ENCODE data around the gene SP140L. TPM values are rescaled to one million over a fixed set of nuclear protein-coding genes. Genes with fewer than 3 reads are reported as not detected.
A peak's percentile ranks its signal among the peaks of the same experiment; 100 is the strongest.

The SP140L gene
- polyA plus RNA-seq, 3 donors = 6.5 to 23.7 (median 8.5) TPM

GRCh38 chr2:230318190-230319121, 8.5 kb upstream of the SP140L start:
- Histone ChIP-seq H3K4me2 (replicated peaks; ENCODE audit: extremely low read depth, low read length, poor library complexity, severe bottlenecking) (peak overlapping the region; percentile 33), H3K79me2 (ENCODE audit: insufficient read depth, low read length) (no peaks in the 10 kb centered on the region), H3K9me3 (replicated peaks in 1 of 2; ENCODE audit: control insufficient read depth in 1 of 2, insufficient read depth in 1 of 2, low read length in 2 of 2) (peaks cover 0 to 9% of the 10 kb centered on the region in 2 donors), H4K20me1 (ENCODE audit: insufficient read depth, low read length) (no peaks in the 10 kb centered on the region), H3K36me3 (replicated peaks in 1 of 2; ENCODE audit: control insufficient read depth in 1 of 2, insufficient read depth in 2 of 2, low read length in 2 of 2) (no peaks in the 10 kb centered on the region), H2AFZ (ENCODE audit: insufficient read depth, low read depth, low read length, poor library complexity, severe bottlenecking) (peak overlapping the region; percentile 60), H3K4me3 (replicated peaks in 1 of 3; ENCODE audit: low read depth in 2 of 3, low read length in 3 of 3) (peak overlapping the region in 1 of 3 experiments; percentile 20), H3K27ac (ENCODE audit: low read depth in 1 of 2, low read length in 2 of 2) (peak overlapping the region; percentile 16 to 72), H3K4me1 (ENCODE audit: control insufficient read depth in 1 of 2, insufficient read depth in 2 of 2, low read length in 2 of 2) (peaks cover 22 to 26% of the 10 kb centered on the region in 2 donors), H3K9ac (ENCODE audit: insufficient read depth, low read length, poor library complexity, severe bottlenecking) (no peak overlapping the region), H3K27me3 (ENCODE audit: control insufficient read depth in 2 of 2, insufficient read depth in 2 of 2, low read length in 2 of 2) (no peaks in the 10 kb centered on the region)
- H3K9me3 Mint-ChIP-seq = peaks cover 6 to 15% (median 9%) of the 10 kb centered on the region in 7 donors
- WGBS (ENCODE audit: insufficient coverage) = 56% methylated on average over 5 of the region's 6 CpGs
- H3K4me3 Mint-ChIP-seq = peak overlapping the region in 1 of 2 donors; percentile 72
- H3K4me1 Mint-ChIP-seq = peaks cover 28% of the 10 kb centered on the region
- intact Hi-C loops (cut with micrococcal nuclease) = no loop called here
- H3K27me3 Mint-ChIP-seq (ENCODE audit: low read depth in 3 of 3) = peaks cover 0 to 5% (median 2%) of the 10 kb centered on the region in 3 donors
- H3K36me3 Mint-ChIP-seq = peaks cover 0 to 3% of the 10 kb centered on the region in 2 donors
- no peak for TF ChIP-seq CTCF (IDR thresholded peaks at IDR 0.05)
- DNase-seq = peak in 1 of 3 donors; percentile 27
- peak overlapping the region; percentile 5 to 76 (median 71) for H3K27ac Mint-ChIP-seq

- 0% methylated on average over 1 of the region's 5 CpGs for WGBS (ENCODE audit: insufficient coverage)
- peak overlapping the region in 6 of 7 donors; percentile 1 to 72 (median 62) for H3K27ac Mint-ChIP-seq
- Histone ChIP-seq H3K36me3 (replicated peaks in 1 of 2; ENCODE audit: control insufficient read depth in 1 of 2, insufficient read depth in 2 of 2, low read length in 2 of 2) (no peaks in the 10 kb centered on the region), H3K9me3 (replicated peaks in 1 of 2; ENCODE audit: control insufficient read depth in 1 of 2, insufficient read depth in 1 of 2, low read length in 2 of 2) (peaks cover 0 to 10% of the 10 kb centered on the region in 2 donors), H3K27ac (ENCODE audit: low read depth in 1 of 2, low read length in 2 of 2) (peak overlapping the region; percentile 2 to 72), H2AFZ (ENCODE audit: insufficient read depth, low read depth, low read length, poor library complexity, severe bottlenecking) (no peak overlapping the region), H3K4me3 (replicated peaks in 1 of 3; ENCODE audit: low read depth in 2 of 3, low read length in 3 of 3) (peak overlapping the region in 1 of 3 experiments; percentile 20), H3K79me2 (ENCODE audit: insufficient read depth, low read length) (no peaks in the 10 kb centered on the region), H3K4me2 (replicated peaks; ENCODE audit: extremely low read depth, low read length, poor library complexity, severe bottlenecking) (peak overlapping the region; percentile 33), H4K20me1 (ENCODE audit: insufficient read depth, low read length) (no peaks in the 10 kb centered on the region), H3K9ac (ENCODE audit: insufficient read depth, low read length, poor library complexity, severe bottlenecking) (no peak overlapping the region), H3K27me3 (ENCODE audit: control insufficient read depth in 2 of 2, insufficient read depth in 2 of 2, low read length in 2 of 2) (no peaks in the 10 kb centered on the region), H3K4me1 (ENCODE audit: control insufficient read depth in 1 of 2, insufficient read depth in 2 of 2, low read length in 2 of 2) (peaks cover 22 to 35% of the 10 kb centered on the region in 2 donors)
- no peak for TF ChIP-seq CTCF (IDR thresholded peaks at IDR 0.05)
- peak overlapping the region in 1 of 2 donors; percentile 72 for H3K4me3 Mint-ChIP-seq
- H3K9me3 Mint-ChIP-seq = peaks cover 6 to 20% (median 11%) of the 10 kb centered on the region in 7 donors
- intact Hi-C loops (cut with micrococcal nuclease) = no loop called here
- peaks cover 0 to 5% (median 2%) of the 10 kb centered on the region in 3 donors for H3K27me3 Mint-ChIP-seq (ENCODE audit: low read depth in 3 of 3)
- H3K4me1 Mint-ChIP-seq = peaks cover 36% of the 10 kb centered on the region
- peak in 1 of 3 donors; percentile 27 for DNase-seq
- peaks cover 0 to 3% of the 10 kb centered on the region in 2 donors for H3K36me3 Mint-ChIP-seq
These were observed 7.7 kb upstream of the SP140L start for GRCh38 chr2:230319211-230319862.
